H1 (cell line): ENCODE measurements around the gene LHX5. TPM values are rescaled to one million over a fixed set of nuclear protein-coding genes. Genes with fewer than 3 reads are reported as not detected.

Experiments used
- ATF2 ChIP-seq: IDR thresholded peaks from 2 replicates; pipeline ENCODE4 v1.6.1; 2012; ENCODE audit warnings: low read length, inconsistent platforms
- KDM4A ChIP-seq: IDR thresholded peaks from one replicate; pipeline ENCODE4 v1.7.1; 2012; ENCODE audit warnings: low read depth, mild to moderate bottlenecking, moderate library complexity, low read length, inconsistent platforms; ENCODE audit not compliant: severe bottlenecking
- POU5F1 ChIP-seq: IDR thresholded peaks from 2 replicates; pipeline ENCODE4 v1.6.1; 2011; ENCODE audit warnings: low read depth, mild to moderate bottlenecking, low read length, moderate library complexity
- SIRT6 ChIP-seq: IDR thresholded peaks from one replicate; pipeline ENCODE4 v1.7.1; 2012; ENCODE audit warnings: low read length, inconsistent platforms
- YY1 ChIP-seq: IDR thresholded peaks from 2 replicates; pipeline ENCODE4 v1.6.1; 2011; ENCODE audit warnings: low read depth, mild to moderate bottlenecking, low read length
- polyA plus RNA-seq, 7 experiments: library from polyadenylated mRNA; depleted of rRNA in 3 of 7; stranded (reverse) in 5 of 7; unstranded in 2 of 7; fragments of >200 nt in 5 of 7; fragments of 200-250 nt in 2 of 7; gene quantifications; 1 replicate in 5 of 7; 2 replicates in 1 of 7; 4 replicates in 1 of 7; pipeline versions ENCODE4 v1.2.1 to v1.2.3, GENCODE V29; 2011 to 2013; ENCODE audit warnings: missing spikeins in 2 of 7, mixed read lengths in 2 of 7
- total RNA-seq: library from RNA; stranded (reverse); fragmentation: NEBNext Ultra II Directional; extraction: Animal tissue kit (Norgen Biotek cat#: 25700); gene quantifications from 2 replicates; pipeline ENCODE4 v1.2.1, GENCODE V29; 2021

Gene LHX5
- total and polyA plus RNA-seq, 2 of the 8 experiments (the other 6 are each of a cell fraction or from before 2014, with no cell fraction given): 0.47 to 1.1 TPM

GRCh38 chr12:113477171-113477841, 5.6 kb upstream of the LHX5 start (continued):
- TF ChIP-seq ATF2: no peak
- TF ChIP-seq SIRT6: no peak
- 0 out of 2 replicates have a peak, but pooled peaks have one; percentile 32 for TF ChIP-seq YY1
- no peak for TF ChIP-seq KDM4A
- TF ChIP-seq POU5F1: no peak
